Right ventricle myocardium superior (tissue), 1 donor: ENCODE measurements around the gene IL12RB1. TPM values are rescaled to one million over a fixed set of nuclear protein-coding genes. Genes with fewer than 3 reads are reported as not detected.
"Not testable (repeated sequence)": the region's sequence is repeated elsewhere in the genome, so short reads cannot be mapped to it uniquely, and the experiment has no call there.

Experiments
- ATAC-seq: fragments of 200-7000 bp; cut with Tn5 transposase; one replicate; pipeline ENCODE4 v1.9.1; 2020; ENCODE audit warnings: mild to moderate bottlenecking; ENCODE audit not compliant: poor library complexity
- DNase-seq: peaks from one replicate; pipeline ENCODE4 v3.0.0-alpha.2; 2020
- intact Hi-C: fragments of 100-400 bp; cut with DNase I; formaldehyde crosslinking; loops from one replicate; pipeline ENCODE4 v1.11.2; 2022
- total RNA-seq: library from RNA; stranded (reverse); fragmentation: NEBNext Ultra II Directional; extraction: Animal tissue kit (Norgen Biotek cat#: 25700); gene quantifications from one replicate; pipeline ENCODE4 v1.2.1, GENCODE V29; 2021
- donor health status: DM: no; HTN: yes; CAD: no; lungs with severe emphysema.

The IL12RB1 gene
- total RNA-seq, 1 donor from 2014 or later = 0.75 TPM

DNA sequence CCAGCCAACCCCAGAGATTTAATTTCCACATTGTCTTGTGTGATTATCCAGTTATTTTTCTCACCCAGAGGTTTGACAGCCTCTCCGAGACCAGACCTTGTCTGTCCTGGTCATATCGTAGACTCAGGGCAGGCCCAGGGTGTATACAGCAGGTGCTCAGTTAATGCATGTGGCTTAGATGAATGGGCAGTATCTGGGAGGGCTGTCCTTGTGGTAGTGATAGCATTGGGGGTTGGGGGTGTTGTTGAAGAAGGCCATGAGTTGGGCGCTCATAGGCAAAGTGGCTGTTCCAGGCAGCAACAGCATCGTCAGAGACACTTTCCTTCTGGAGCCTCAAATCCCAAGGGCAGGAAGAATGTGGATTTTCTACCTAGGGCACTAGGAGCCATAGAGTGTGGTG lies 27.7 kb upstream of the IL12RB1 start:
- ATAC-seq (no peak), DNase-seq (no peak)
- intact Hi-C loops = loop anchor here (5.0 kb wide), 2 partner anchors 53 to 138 kb away; no protein-coding TSS in a partner anchor

- DNase-seq (no peak), ATAC-seq (no peak)
- intact Hi-C loops = loop anchor here (5.0 kb wide), 2 partner anchors 53 to 138 kb away; no protein-coding TSS in a partner anchor
Observed at GRCh38 chr19:18113827-18114226, 27.1 kb upstream of the IL12RB1 start.

- ATAC-seq = peak; percentile 63
- intact Hi-C loops = loop anchor here (5.0 kb wide), 2 partner anchors 54 to 139 kb away; no protein-coding TSS in a partner anchor
- DNase-seq = peak; percentile 92
Observed at GRCh38 chr19:18112989-18113478, 26.3 kb upstream of the IL12RB1 start.

GRCh38 chr19:18110609-18111232 lies 24.0 kb upstream of the IL12RB1 start:
- intact Hi-C loops = loop anchor here (5.0 kb wide), 2 partner anchors 57 to 142 kb away; no protein-coding TSS in a partner anchor
- no peak for ATAC-seq

GRCh38 chr19:18109733-18110608 lies 23.2 kb upstream of the IL12RB1 start:
- intact Hi-C loops = loop anchor here (5.0 kb wide), 2 partner anchors 57 to 142 kb away; no protein-coding TSS in a partner anchor
- DNase-seq = peak; percentile 85
- ATAC-seq = peak; percentile 84

More at GRCh38 chr19:18110609-18111232, 24.0 kb upstream of the IL12RB1 start:
- no peak for DNase-seq

DNA sequence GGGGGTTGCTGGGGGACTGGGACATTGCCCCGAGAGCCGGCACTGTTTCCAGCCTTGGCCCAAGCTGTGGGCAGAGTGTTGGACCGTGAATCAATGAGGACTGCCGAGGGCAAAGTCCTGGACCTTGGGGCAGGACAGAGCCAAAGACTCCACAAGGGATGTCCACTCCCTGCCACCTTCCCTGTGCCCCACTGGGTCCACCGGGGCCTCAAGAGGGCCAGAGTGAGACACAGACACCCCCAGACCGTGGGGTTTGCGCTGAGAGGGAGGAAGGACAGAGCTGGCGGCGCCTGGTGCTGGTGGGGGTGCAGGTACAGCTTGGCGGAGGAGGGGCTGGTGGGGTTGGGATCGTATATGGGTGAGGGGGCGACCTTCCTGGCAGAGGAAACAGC lies 22.6 kb upstream of the IL12RB1 start:
- DNase-seq (no peak), ATAC-seq (peak; percentile 4)
- intact Hi-C loops = no loop called here

- intact Hi-C loops = no loop called here
- DNase-seq (no peak), ATAC-seq (no peak)
Observed at GRCh38 chr19:18108897-18109296, 22.2 kb upstream of the IL12RB1 start.

GRCh38 chr19:18107235-18107634 lies 20.5 kb upstream of the IL12RB1 start:
- ATAC-seq = no peak
- DNase-seq = no peak
- intact Hi-C loops = no loop called here

- ATAC-seq, intact Hi-C loops, DNase-seq: not testable (repeated sequence)
Observed at GRCh38 chr19:18105259-18105658, 18.5 kb upstream of the IL12RB1 start.

DNA sequence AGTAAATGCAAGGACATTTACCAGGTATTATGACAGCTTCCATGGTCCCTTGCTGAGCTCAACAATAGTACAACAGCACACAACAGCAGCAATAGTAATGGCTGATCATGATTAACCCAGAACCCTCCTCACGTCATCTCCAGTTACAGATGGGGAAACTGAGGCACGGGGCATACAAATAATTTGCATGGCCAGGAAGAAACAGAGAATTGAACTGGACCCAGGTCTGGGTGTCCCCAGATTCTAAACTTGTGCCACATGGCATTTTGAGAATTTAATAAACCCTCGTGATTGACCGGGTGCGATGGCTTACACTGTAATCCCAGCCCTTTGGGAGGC lies 18.0 kb upstream of the IL12RB1 start:
- ATAC-seq (no peak), DNase-seq (no peak)
- intact Hi-C loops = no loop called here

GRCh38 chr19:18102916-18103542 lies 16.3 kb upstream of the IL12RB1 start:
- DNase-seq = no peak
- intact Hi-C loops = no loop called here
- no peak for ATAC-seq

- no peak for ATAC-seq
- intact Hi-C loops = no loop called here
- no peak for DNase-seq
Observed at GRCh38 chr19:18101268-18101667, 14.5 kb upstream of the IL12RB1 start.

- DNase-seq (no peak), ATAC-seq (no peak)
- intact Hi-C loops = no loop called here
Observed at GRCh38 chr19:18100710-18101109, 14.0 kb upstream of the IL12RB1 start.

DNA sequence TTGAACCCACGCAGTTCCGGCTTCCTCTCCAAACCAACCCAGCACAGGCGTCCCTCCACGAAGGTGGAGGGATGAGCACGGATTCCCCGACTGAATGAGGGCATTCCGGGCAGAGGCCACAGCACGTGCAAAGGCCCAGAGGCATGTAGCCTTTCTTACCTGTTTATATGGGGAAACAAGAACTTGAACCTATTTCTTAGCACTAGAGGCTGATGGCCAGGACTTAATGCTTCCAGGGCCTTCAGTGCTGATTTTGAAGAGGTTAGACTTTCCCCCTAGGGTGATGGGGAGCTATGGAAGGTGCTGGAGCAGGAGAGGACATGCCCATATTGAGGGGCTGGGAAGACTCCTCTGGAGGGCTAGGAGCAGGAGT lies 12.9 kb upstream of the IL12RB1 start:
- DNase-seq (no peak), ATAC-seq (no peak)
- intact Hi-C loops = no loop called here

DNA sequence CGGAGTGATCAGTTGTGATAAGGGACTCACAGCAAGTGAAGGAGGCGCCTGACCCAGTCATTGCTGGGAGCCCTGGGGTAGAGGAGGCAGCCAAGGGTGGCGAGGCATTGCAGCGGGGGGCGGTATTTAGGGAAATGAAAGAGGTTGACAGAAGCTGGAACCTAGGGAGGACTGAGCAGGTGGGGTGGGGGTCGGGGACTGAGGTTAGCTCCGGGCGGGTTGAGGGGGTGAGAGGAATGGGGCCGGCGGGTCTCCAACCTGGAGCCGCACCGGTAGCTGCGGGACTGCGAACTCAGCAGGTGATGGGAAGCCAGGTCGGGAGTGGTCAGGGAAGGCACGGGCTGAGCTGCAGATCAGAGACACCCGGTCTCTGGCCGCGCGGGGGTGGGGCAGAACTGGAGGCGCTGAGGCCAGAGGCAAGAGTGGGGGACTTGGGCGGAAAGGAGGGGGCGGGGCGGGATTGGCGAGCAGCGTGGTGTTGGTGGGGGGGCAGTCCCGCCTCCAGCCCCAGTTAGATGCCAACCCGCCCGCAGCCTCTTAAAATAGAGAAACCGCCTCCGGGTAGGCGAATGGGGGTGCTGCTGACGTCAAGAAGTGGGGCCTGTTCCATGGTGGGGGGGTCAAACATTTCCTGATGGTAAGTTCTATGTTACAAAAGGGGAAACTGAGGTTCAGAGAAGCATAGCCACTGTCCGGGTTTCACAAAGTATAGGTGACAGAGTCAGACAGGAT lies 12.3 kb upstream of the IL12RB1 start:
- no peak for ATAC-seq
- intact Hi-C loops = no loop called here
- no peak for DNase-seq

GRCh38 chr19:18097993-18098890 lies 11.5 kb upstream of the IL12RB1 start:
- no peak for ATAC-seq

DNA sequence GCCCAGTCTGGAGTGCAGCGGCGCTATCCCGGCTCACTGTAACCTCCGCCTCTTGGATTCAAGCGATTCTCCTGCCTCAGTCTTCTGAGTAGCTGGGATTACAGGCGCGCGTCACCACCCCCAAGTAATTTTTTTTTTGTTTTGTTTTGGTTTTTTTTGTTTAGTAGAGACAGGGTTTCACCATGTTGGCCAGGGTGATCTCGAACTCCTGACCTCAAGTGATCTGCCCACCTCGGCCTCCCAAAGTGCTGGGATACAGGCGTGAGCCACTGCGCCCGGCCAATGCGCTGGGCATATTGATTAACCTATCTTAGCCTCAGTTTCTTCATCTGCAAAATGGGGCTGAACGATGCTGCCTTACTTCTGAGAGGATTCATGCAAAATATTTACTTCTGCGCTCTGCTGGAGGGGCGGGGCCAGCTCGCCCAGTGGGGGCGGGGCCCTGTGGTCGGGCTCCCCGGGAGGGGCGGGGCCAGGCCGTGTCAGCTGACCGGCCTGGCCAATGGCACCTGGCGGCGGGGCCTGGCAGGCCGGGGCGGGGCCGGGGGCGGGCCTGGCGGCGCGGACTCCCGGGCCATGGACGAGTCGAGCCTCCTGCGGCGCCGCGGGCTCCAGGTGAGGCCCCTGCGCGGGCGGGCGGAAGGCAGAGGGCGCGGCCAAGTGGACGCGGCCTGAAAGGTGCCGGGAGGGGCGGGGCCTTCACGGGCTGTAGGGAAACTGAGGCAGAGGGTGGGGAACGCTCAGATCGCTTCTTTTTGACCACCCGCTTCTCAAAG lies 10.7 kb upstream of the IL12RB1 start, which contains the start of gene MAST3:
Gene MAST3 (plus strand): TSS at position 562 of the 776 bp plus-strand sequence. CDS start 15 bp downstream, at position 577.
- ATAC-seq (peak; percentile 97), DNase-seq (peak; percentile 90)
- intact Hi-C loops = no loop called here

More at GRCh38 chr19:18097993-18098890, 11.5 kb upstream of the IL12RB1 start:
- DNase-seq = no peak
- intact Hi-C loops = no loop called here
